Middle frontal gyrus (tissue), 1 donor: ENCODE results near the gene NR1D1.

Experiments used
- DNase-seq: peaks from one replicate; pipeline ENCODE4 v3.0.0-alpha.2; 2015; ENCODE audit warnings: low spot score; ENCODE audit errors: extremely low spot score

The NR1D1 gene

GRCh38 chr17:40075201-40075941 is 25.0 kb downstream of the NR1D1 start:
- no peak for DNase-seq

- DNase-seq, result no peak
These were observed 25.6 kb downstream of the NR1D1 start for GRCh38 chr17:40074871-40075200.

DNA sequence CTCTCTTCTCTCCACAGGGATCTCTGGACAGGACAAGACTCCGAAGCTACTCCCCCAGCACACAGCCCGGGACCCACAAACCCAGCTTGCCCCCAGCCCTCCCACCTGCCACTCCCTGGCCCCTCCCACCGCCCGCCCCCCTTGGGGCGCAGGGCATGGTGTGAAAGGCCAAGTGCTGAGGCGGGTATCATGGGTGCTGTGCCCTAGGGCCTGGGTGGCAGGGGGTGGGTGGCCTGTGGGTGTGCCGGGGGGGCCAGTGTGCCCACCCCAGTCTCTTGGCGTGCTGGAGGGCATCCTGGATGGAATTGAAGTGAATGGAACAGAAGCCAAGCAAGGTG is 26.2 kb downstream of the NR1D1 start:
- no peak for DNase-seq

GRCh38 chr17:40073454-40074174 is 26.8 kb downstream of the NR1D1 start:
- no peak for DNase-seq

DNA sequence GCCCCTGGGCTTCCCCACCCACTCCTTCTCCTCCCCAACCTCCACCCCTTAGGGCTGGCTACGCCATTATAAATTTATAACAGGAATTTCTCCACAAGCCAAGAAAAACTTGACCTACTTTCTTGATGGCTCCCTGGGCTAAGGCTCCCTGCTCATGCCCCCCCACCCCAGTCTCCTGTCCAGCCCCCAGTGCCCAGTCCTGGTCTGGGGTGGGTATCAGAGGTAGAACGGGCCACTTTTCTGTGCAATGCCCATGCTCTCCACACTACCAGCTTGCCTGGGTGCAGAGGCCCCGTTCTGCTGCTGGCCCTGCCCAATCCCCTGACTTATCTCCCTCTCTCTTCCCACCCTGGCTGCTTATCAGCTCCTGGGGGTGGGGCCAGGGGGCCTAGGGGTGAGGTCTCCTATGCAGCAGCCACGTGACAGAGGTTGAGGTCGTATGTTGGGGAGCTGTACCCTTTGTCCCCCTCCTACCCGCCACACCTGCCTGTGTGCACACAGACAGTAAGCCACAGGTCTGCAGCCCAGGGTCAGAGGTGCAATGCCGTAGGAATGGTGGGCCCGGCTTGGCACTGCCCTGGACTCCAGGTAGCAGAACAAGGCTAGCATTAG is 27.5 kb downstream of the NR1D1 start:
- no peak for DNase-seq

DNA sequence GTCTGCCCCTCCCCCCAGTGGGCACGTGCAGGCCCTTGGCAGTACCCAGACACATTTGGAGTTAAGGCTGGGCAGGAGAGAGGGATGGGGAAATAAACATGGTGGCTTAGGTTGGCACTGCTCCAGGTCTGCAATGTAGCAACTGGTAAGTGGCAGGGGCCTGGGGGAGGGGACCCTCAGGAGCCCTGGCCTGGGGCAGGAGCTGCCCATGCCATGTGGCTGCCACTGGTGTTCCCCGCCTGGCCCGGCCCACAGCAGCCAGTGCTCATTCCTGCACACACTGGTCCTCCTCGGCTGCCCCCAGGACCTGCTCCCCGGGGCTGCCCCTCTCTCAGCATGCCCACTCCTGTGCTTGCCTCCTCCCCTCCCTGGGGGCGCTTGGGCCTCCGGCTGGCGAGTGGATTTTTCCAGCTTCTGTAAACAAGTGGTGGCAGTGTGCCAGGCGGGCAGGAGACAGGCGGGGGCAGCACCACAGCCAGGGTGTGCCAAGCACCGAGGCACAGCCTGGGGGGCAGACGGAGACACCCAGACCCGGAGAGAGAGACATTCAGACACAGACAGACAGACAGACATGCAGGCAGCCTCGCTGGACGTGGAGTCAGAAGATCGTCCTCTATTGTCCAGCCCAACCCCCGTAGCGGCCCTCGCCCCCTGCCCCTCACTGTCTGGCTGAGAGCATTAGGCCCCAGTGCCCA is 28.2 kb downstream of the NR1D1 start:
- DNase-seq, result peak; percentile 76

DNA sequence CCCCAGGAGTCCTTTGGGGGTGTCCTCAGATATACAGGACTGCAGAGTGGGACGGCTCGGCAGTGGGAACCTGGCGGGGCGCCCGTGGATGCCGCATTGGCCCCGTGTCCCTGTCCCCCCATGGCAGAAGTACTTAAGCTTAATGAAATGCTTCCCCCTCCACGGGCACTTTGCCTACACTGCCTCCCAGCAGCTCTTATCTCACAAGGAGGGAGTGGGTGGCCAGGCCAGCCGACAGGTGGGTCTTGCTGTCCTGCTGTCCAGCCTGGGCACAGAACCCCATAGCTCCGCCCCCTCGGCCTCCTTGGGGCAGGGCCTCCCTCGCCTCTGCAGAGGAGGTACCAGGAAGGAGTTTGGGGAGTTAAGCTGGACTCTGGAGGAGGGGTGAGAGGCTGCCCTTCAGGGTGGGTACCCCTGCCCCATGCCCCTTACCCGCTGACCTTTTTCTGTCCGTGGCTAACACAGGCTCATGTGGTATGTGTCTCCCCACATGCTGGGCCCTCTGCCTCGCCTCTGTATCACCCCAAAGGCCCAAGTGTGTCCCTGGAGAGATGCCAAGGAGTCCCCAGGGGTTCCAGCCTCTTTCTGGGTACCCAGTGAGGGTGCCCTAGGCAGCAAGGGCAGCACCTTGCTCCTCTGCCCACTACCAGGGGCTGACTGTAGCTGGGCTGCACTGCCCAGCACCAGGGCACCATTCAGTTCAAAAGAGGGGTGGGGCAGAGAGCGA is 28.9 kb downstream of the NR1D1 start:
- no peak for DNase-seq

DNA sequence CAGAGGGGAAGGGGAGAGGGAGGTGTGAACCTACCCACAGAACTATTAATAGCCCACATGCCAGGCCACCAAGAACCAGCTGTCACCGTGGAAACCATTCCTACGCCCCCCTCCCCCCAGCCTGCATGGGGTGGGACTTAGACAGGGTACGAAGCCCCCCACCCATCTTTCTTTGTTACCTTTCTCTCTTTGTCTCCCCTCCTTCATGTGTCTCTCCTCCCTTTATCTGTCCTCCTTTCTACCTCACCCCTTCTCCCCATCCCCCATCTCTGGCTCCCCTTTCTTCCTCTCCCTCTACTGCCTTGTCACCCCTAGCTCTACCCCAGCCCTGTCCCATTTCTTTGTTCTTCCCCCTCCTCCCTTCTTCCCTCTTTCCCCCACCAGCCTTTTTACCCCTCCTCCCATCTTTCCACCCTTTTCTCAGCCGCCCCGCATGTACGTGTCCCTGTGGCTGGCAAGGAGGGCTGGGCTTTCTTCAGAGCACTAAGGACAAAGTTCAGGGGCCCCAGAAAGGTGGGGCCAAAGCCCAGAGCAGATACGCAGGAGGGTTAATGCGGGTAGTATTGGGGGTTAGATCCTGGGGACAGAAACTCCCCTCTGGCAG is 29.6 kb downstream of the NR1D1 start:
- DNase-seq, result no peak

GRCh38 chr17:40069751-40070708 is 30.4 kb downstream of the NR1D1 start:
- no peak for DNase-seq

- DNase-seq, result peak; percentile 92
These were observed 31.3 kb downstream of the NR1D1 start for GRCh38 chr17:40068917-40069750.

- DNase-seq, result no peak
These were observed 31.8 kb downstream of the NR1D1 start for GRCh38 chr17:40068584-40068916.

GRCh38 chr17:40068129-40068581 is 32.2 kb downstream of the NR1D1 start:
- DNase-seq, result no peak

GRCh38 chr17:40067710-40068109 is 32.7 kb downstream of the NR1D1 start:
- no peak for DNase-seq

DNA sequence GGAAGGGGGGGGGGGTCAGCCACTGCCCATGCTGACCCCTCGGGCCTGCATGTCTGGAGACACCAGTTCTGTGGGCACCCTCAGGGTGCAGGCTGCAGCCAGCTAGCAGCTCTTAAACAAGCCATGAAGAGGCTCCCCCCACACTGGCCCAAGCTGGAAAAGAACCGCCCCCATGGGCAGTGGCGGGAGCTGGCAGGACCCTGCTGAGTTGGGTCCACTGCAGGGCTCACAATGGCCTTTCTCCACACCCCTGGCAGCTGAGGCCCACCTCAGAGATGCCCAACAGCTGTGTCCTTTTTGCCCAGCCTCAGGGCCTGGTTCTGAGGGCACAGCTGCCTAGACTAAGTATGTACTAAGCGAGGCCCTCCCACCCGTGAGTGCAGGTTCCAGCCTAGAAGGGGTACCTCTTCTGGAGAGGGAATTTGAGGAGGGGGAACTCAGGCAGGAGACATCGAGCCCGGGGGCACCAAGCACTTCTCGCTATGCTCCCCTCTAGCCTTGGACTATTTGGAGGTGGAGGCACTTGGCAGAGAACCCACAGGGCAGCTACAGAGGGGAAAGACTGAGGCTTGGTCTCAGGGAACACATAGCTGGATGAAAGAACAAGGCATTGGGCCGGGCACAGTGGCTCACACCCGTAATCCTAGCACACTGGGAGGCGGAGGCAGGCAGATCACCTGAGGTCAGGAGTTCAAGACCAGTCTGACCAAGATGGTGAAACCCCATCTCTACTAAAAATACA is 34.4 kb downstream of the NR1D1 start:
- no peak for DNase-seq

GRCh38 chr17:40064971-40065768 is 35.2 kb downstream of the NR1D1 start:
- DNase-seq, result no peak

GRCh38 chr17:40063901-40064531 is 36.4 kb downstream of the NR1D1 start:
- no peak for DNase-seq

- no peak for DNase-seq
These were observed 37.1 kb downstream of the NR1D1 start for GRCh38 chr17:40063187-40063771.
